GM19328 (cell line): Measurements from ENCODE around the gene BTN2A1.
"Not testable (repeated sequence)": the region's sequence is repeated elsewhere in the genome, so short reads cannot be mapped to it uniquely, and the experiment has no call there.

Experiments used
- ATAC-seq: cut with Tn5 transposase; IDR thresholded peaks from one replicate; pipeline ENCODE4 v1.9.1; 2021; ENCODE audit warnings: mild to moderate bottlenecking, moderate library complexity; ENCODE audit not compliant: unreplicated experiment

BTN2A1 gene

DNA sequence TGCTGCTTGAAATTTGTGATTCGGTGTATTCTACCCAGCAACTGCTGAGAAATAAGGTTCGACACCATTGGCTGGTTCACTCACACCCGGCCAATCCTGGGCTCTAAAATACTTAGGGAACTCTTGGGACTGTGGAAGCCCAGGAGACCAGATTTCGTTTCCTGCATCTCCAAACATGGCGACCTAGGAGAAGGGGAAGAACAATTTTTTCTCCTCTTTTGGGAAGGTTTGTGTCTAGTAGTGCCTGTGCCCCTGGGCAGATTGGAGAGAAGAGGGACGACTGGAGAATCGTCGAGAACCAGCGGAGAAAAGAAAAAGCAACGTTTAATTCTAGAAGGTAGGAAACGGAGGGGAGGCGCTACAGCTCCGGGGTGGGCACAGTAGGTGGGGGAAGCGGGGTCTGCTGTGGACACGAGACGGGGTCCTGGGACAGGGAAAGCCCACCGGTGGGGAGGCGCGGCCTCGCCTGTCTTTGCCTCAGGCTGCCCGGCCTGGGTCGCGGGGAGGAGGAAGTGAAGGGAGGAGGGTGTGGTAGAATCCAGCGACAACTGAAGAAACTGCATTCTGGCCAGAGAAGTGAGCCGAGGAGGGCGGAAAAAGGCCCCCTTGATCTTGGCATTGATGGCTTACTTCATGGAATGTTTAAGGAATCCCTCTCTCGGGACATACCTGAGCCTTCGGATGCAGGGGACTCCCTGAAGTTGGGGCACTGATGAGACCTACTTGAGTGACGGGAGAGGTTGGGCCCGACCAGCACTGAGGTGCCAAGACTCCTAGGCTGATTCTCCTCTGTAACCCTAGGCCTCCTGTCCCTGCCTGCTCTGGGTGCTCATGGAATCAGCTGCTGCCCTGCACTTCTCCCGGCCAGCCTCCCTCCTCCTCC, at the start of gene BTN2A1:
Gene BTN2A1, plus strand, starts transcription at position 150 of the 883 bp plus-strand sequence. Its CDS starts 682 bp downstream, at position 832.
- peak; percentile 93 for ATAC-seq

DNA sequence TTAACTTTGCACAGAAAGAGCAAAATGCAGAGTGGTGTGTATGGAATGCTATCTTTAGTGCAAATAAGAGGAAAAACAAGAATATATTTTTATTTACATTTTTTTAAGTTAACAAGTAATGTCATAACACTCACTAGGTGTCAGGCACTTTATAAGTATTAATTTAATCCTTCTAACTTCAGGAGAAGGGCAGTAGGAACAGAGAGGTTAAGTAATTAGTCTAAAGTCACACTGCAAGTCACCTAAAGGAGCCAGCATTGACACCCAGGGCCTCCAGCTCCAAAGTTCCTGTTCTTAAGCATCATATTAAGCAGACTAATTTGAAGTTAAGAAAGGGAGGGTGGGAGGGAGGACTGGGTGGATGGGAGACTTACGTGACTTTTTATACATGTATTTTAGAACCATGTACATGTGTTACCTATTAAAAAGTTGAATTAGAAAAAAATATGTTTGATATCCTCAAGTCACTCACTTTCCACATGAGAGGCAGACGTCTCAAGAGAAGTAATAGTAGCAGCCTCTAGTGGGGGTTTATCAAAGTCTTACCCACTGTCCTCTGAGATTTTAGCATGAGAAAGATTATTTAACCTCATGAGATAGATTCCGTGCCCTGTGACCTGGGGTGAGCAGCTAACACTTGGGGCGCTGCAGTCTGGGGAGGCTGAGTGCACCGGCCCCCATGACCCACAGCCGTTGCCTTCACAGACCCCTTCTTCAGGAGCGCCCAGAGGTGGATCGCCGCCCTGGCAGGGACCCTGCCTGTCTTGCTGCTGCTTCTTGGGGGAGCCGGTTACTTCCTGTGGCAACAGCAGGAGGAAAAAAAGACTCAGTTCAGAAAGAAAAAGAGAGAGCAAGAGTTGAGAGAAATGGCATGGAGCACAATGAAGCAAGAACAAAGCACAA, 48.7 kb upstream of the BTN2A1 start:
- ATAC-seq: no peak

DNA sequence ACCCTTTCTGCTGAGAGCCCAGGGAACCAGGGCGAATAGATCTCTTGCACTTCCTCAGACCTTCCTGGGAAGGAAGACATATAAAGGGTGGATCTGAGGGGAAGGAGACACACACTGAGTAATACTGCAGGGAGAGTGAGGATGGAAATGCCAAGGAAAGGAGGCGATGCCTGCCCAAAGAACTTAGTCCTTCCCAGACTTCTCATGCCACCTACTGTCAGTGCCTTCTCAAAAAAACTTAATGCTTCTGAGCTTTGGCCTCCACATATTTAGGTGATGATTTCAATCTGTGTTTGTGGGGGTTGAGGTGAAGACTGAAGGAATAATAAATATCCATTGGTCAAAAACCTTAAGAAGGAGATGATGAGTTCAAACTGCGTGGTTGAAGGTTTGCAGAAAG, 46.0 kb upstream of the BTN2A1 start:
- ATAC-seq: no peak

DNA sequence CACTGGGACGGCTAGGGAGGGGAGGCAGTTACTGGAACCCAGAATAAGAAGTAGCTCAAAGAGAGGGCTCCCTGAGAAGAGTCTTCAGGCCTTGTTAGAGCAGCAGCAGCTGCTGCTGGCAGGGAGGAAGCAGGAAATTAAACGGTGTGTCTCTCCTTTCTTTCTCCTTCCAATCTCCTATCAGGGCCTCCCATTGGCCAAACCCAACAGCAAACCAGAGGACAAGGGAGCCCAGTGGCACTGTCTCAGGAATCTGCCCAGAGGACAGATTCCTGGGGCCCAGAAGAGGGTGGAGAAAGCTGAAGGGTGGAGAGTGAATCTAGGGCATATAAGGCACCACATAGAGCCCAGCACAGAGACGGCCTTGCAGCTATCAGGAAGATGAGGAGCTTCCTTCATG, 45.5 kb upstream of the BTN2A1 start:
- ATAC-seq: no peak

DNA sequence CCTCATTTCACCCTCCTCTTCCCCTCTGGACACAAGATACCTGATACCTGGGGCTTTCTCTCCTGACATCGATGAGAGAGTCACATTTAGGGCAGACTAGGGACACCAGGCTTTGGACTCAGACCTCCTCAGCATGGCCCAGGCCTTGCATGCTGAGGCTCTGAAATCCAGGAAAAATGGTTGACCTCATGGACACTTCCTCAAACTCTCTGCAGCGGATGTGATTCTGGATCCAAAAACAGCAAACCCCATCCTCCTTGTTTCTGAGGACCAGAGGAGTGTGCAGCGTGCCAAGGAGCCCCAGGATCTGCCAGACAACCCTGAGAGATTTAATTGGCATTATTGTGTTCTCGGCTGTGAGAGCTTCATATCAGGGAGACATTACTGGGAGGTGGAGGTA, 44.8 kb upstream of the BTN2A1 start:
- no peak for ATAC-seq

DNA sequence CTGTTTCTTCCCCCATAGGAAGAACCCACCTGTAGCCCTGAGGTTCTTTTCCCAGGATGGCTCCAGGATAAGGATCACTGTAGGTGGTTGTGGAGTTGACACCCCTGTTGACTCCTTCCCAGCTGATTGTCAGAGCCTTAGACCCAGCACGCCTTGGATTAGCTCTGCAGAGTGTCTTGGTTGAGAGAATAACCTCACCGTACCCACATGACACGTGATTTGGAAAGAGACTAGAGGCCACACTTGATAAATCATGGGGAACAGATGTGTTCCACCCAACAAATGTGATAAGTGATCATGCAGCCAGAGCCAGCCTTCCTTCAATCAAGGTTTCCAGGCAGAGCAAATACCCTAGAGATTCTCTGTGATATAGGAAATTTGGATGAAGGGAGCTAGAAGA, 43.5 kb upstream of the BTN2A1 start:
- ATAC-seq: no peak

DNA sequence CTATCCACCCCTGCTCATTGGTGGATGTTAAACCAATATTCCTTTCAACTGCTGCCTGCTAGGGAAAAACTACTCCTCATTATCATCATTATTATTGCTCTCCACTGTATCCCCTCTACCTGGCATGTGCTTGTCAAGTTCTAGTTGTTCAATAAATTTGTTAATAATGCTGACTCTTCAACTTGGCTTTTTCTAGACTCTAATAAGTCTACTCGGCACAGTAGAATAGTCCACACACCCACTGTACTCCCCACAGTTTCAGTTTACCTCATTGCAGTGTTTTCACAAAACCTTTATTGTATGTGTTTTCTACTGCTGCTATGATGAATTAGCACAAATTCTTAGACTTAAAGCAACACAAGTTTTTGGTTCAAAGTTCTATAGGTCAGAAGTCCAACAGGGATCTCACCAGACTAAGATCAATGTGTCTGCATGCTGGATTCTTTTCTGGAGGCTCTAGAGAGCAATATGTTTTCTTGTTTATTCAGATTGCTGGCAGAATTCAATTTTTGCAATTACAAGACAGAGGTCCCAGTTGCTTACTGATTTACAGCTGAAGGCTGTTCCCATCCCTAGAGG, 42.6 kb upstream of the BTN2A1 start:
- no peak for ATAC-seq

DNA sequence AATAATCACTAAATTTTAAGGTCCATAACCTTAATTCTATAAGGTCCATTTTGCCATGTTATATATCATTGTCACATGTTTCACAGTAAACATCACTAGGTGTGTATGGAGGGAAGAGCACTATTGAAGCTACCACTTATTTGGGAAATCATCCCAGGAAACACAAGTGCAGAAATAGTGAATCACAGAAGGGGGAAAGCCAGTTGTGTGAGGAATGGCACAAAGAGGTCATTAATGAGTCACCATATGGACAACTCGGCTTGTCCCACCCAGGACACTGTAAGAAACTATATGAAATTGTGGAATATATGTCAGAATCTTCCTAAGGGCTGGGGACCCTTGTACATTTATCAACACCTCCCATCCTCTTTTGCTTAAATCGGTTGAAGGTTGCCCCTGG, 42.0 kb upstream of the BTN2A1 start:
- no peak for ATAC-seq

DNA sequence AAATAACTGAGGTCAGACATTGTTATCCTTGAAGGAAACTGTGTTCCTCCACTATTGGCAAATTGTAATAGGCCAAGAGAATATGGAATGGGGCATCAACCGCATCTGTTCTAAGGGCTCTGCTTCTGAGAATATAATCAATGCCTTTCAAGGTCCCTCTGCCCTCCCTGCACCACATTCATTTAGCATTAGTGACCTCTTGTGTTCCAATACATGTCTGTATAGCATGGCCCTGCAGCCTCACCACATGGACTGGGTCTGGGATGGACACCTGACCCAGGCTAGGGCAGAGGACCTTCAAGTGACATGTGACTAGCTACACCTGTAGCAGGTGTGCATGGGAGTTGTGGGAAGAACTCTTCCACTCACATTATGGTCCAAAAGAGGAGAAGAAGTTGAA, 41.5 kb upstream of the BTN2A1 start:
- no peak for ATAC-seq

DNA sequence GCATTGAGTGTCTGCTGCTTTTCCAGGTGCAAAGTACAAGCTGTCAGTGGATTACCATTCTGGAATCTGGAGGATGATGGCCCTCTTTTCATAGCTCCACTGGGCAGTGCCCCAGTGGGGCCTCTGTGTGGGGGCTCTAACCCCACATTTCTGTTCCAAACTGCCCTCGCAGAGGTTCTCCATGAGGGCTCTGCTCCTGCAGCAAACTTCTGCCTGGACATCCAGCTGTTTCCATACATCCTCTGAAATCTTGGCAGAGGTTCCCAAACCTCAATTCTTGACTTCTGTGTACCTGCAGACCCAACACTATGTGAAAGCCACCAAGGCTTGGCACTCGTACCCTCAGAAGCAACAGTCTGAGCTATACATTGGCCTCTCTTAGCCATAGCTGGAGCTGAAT, 39.7 kb upstream of the BTN2A1 start:
- ATAC-seq: not testable (repeated sequence)

DNA sequence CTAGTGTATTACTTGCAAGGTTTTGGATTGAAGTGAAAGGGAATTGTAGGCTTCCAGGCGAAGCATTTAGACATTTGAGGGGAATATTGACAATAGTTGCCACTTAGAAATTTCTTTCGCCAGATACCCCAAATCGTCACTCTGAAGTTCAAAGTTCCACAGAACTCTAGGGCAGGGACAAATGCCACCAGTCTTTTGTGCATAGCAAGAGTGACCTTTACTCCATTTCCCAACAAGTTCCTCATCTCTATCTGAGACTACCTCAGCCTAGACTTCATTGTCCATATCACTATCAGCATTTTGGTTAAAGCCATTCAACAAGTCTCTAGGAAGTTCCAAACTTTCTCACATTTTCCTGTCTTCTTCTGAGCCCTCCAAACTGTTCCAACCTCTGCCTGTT, 39.0 kb upstream of the BTN2A1 start:
- ATAC-seq: not testable (repeated sequence)

DNA sequence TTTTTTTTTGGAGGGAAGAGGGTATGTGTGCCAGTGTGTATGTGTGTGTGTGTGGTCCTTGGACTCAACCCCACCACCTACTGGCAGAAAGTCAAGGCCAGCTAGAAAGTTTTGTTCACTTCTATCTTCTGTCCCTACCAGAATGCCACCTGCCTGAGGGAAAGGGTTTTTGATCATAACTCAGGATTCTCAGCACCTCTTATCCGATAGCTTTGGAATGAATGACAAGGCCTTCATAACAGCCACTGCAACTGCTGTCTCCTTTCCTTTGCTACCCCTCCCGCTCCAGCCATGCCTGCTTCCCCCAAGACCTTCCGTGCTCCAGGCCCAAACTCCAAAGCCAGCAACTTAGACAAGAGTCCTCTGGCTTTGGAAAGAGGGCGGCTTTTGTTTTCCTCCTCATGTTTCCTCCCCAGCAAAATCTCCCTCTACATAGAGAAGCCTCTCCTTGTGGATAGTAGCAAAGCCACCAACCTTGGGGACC, 37.0 kb upstream of the BTN2A1 start:
- ATAC-seq: no peak

DNA sequence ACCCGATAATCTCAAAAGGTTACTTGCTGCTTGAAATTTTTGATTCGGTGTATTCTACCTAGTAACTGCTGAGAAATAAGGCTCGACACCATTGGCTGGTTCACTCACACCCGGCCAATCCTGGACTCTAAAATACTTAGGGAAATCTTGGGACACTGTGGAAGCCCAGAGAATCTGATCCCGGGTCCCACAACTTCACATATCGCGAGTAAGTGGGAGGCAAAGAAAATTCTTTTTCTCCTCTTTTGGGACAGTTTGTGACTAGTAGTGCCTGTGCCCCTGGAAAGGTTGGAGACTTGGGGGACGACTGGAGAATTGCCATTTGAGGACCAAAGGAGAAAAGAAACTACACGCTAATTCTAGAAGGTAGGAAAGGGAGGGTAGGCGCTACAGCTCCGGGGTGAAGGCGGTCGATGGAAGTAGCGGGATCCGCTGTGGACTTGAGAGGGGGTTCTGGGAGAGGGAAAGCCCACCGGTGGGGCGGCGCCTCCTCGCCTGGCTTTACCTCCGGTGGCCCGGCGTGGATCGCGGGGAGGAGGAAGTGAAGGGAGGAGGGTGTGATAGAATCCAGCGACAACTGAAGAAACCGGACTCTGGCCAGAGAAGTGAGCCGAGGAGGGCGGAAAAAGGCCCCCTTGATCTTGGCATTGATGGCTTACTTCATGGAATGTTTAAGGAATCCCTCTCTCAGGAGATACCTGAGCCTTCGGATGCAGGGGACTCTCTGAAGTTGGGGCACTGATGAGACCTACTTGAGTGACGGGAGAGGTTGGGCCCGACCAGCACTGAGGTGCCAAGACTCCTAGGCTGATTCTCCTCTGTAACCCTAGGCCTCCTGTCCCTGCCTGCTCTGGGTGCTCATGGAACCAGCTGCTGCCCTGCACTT, 36.3 kb upstream of the BTN2A1 start:
- ATAC-seq: peak; percentile 69

DNA sequence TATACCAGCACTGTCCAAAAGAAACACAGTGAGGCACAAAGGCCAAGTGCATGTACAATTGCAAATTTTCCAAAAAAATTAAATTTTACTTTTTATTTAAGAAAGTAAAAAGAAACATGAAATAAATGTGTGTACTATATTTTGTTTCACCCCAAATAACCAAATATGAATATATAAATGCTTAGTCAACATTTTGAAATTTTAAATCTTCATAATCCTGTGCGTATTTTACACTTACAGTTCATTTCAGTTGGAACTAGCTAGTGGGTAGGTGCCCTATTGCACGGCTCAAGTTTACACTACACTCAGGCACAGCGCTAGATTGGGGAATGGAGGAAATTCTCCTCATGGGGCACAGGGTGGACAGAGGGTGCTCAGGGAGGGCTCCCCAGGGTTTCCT, 35.4 kb upstream of the BTN2A1 start:
- ATAC-seq: no peak

DNA sequence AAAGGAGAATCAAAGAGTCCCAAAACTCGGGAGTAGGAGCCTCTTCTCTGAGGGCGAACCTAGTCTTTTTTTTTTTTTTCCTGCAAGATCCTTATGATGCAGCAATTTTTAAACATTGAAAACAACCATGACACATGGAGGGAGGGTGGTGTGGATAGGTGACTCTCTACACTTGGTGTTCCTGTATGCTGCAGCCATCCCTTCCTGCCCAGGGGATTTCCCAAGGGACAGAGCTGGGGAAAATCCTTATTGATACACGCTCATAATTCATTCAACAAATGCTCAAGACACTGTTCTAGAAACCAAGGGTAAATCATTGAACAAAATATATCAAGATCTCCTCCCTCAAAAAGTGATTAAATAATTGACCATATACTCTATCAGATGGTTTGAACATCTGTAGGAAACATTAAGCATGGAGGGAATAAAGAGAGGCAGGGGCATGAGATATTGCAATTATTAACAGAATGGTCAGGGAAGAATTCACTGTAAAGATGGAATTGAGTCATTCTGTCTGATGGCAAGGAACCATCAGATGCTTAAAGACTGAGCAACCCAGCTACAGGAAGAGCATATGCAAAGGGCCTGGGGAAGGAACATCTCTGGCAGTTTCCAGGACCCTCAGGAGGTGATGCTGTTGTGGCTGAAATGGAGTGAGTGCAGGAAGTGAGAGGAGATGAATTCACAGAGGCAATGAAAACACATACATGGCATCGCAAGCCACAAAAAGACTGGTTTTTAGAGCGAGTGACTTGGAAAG, 30.9 kb upstream of the BTN2A1 start:
- ATAC-seq: no peak

DNA sequence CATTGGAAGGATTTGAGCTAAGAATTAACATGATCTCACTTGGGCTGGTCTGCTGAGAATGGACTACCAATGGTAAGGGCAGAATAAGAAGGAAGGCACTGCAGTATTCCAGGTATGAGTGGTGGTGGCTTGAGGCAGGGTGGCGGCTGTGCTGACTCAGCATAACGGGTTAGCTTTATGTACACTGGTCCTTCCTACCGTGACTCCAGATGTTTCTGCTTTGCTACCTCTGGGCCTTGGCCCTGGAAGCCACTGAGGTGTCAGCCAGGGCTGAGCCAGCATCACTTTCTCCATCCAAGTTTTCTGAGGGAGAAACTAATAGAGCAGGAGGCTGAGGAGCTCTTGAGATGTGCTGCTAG, 30.3 kb upstream of the BTN2A1 start:
- ATAC-seq: no peak

DNA sequence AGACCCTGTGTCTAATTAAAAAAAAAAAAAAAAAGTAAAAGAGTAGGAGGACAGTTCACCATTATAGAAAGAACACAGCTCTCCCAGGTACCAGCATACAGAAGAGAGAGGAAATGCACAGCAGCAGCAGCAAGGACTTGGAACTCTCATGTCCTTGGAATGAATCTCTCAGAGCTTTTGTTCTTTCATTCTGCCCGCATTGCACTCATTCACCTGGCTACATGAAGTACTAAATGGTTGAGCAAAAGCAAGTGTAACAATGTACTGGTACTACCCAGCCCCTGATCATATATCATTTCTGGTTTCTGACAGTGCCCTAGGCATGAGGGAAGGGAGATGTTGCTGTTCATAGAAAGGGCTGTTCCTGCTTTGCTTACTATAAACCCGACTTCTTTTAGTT, 29.5 kb upstream of the BTN2A1 start:
- ATAC-seq: no peak

DNA sequence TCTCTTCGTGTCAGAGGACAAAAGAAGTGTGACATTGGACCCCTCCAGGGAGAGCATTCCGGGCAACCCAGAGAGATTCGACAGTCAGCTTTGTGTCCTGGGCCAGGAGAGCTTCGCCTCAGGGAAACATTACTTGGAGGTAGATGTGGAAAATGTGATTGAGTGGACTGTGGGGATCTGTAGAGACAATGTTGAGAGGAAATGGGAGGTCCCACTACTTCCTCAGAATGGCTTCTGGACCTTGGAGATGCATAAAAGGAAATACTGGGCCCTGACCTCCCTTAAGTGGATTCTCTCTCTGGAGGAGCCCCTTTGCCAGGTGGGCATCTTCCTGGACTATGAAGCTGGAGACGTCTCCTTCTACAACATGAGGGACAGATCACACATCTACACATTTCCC, 27.0 kb upstream of the BTN2A1 start:
- ATAC-seq: no peak

DNA sequence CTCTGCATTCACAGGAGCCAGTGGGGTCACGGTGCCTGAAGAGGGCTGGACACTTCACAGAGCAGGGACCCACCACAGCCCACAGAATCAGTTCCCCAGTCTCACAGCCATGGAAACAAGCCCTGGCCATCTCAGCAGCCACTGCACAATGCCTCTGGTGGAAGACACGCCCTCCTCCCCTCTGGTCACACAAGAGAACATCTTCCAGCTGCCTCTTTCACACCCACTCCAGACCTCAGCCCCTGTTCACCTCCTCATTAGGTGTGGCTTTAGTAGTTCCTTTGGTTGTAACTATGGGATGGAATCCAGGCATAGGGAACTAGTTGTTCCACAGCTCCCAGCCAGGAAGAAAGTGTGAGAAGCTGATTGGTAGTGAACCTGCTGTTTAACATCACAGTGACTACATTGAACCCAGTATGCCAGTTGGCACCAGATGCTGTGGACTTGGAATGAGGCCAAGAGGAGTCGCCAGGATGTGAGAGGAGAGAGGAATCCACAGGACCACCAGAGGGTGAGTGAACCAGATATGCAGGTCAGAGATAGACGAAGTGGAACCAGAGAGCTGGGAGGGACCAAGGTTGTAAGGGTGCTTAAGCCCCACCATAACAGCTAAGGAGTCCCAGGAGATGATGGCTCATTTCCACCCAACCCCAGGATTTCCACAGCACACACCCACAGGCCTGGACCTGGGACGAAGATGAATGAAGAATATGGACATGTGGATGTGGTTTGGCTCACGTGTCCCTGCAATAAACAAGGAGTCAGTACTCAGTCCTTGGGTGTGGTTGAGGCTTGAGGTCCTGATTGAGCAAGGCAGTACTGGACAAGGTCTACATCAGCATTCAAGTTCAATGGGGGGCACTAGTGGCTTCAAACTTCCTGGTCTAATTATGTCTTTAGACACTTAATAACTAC, 26.2 kb upstream of the BTN2A1 start:
- no peak for ATAC-seq
